ENCODE measurements around the gene POLD1.

POLD1 gene

DNA sequence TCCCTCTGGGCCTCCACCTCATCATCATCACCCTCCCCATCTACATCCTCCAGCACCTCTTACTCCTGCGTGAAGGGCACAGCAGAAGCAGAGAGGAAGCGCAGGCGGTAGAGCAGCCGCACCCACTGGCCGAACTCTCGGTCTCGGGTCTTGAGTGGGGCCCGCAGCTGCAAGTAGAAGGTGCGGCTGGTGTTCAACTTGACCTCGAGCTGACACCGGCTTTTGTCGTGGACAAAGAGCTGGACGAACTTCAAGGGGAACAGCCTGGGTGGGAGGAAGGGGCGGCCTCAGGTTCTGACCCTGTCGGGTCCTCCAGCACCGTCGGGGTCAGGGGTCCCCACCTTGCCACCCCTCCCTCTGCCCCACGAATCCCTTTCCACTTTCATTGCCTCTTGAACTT, 83.4 kb downstream of the POLD1 start:
- TF ChIP-seq, protein P1, sequence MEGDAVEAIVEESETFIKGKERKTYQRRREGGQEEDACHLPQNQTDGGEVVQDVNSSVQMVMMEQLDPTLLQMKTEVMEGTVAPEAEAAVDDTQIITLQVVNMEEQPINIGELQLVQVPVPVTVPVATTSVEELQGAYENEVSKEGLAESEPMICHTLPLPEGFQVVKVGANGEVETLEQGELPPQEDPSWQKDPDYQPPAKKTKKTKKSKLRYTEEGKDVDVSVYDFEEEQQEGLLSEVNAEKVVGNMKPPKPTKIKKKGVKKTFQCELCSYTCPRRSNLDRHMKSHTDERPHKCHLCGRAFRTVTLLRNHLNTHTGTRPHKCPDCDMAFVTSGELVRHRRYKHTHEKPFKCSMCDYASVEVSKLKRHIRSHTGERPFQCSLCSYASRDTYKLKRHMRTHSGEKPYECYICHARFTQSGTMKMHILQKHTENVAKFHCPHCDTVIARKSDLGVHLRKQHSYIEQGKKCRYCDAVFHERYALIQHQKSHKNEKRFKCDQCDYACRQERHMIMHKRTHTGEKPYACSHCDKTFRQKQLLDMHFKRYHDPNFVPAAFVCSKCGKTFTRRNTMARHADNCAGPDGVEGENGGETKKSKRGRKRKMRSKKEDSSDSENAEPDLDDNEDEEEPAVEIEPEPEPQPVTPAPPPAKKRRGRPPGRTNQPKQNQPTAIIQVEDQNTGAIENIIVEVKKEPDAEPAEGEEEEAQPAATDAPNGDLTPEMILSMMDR (IDR thresholded peaks at IDR 0.05; ENCODE audit: low read depth, low read length, missing control alignments) = no peak
- DNase-seq (ENCODE audit: low read depth) = no peak

More for the DNA sequence above, 83.4 kb downstream of the POLD1 start:
- no peak overlapping the region for H3K4me3 ChIP-seq (ENCODE audit: low read depth, low read length)
